Stimulated activated CD4-positive, alpha-beta T cell treated with anti-CD3 and anti-CD28 coated beads, Interleukin-12 subunit alpha, Interleukin-12 subunit beta, amount 100 ng/mL, for 48 hours (primary cell): ENCODE results near the gene RBM27.
"Not testable (repeated sequence)": the region's sequence is repeated elsewhere in the genome, so short reads cannot be mapped to it uniquely, and the experiment has no call there.

Experiments used
- DNase-seq, 3 donors: peaks; one replicate each; pipeline ENCODE4 v3.0.0-alpha.2; 2020; ENCODE audit warnings: low read depth in 2 of 3, low spot score in 1 of 3

Gene RBM27, protein sequence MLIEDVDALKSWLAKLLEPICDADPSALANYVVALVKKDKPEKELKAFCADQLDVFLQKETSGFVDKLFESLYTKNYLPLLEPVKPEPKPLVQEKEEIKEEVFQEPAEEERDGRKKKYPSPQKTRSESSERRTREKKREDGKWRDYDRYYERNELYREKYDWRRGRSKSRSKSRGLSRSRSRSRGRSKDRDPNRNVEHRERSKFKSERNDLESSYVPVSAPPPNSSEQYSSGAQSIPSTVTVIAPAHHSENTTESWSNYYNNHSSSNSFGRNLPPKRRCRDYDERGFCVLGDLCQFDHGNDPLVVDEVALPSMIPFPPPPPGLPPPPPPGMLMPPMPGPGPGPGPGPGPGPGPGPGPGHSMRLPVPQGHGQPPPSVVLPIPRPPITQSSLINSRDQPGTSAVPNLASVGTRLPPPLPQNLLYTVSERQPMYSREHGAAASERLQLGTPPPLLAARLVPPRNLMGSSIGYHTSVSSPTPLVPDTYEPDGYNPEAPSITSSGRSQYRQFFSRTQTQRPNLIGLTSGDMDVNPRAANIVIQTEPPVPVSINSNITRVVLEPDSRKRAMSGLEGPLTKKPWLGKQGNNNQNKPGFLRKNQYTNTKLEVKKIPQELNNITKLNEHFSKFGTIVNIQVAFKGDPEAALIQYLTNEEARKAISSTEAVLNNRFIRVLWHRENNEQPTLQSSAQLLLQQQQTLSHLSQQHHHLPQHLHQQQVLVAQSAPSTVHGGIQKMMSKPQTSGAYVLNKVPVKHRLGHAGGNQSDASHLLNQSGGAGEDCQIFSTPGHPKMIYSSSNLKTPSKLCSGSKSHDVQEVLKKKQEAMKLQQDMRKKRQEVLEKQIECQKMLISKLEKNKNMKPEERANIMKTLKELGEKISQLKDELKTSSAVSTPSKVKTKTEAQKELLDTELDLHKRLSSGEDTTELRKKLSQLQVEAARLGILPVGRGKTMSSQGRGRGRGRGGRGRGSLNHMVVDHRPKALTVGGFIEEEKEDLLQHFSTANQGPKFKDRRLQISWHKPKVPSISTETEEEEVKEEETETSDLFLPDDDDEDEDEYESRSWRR

DNA sequence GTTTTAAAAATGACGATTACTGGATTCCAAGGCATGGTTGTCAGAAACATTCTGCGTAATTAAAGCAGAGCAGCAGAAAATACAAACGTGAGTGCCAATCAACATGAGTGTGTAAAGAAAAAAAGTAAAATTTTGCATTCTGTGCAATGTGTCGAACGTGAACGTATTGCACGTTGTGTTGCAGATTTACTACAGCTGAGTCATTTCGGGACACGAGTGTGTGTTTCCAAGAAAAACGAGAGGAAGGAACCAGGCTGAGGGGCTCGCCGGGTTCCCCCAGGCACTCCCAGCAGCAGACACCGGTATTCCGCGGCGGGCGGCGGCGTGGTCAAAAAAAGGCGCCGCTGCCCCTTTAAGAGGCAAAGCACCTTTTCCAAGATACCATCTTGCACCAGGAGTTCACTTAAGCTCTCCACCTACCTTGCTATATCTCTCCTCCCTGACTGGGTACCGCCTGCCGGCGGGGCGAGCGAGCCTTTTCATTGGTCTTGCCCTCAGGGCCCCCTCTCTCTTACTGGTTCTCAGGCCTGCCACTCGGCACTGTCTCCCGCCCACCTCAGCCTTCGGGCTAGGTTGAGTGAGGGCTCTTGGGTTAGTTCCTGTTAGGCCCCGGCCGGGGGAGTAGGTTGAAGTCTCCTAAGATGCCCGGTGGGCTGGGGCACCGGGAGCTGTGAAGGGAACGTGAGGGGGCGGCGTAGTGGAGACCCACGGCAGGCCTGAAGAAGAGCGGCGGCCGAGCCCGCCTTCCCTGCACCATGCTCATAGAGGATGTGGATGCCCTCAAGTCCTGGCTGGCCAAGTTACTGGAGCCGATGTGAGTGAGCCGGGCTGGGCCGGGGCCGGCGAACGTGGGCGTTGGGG, at the start of gene RBM27:
Gene RBM27 (plus strand): TSS at position 595 of the 861 bp plus-strand sequence. CDS start 161 bp downstream, at position 756.
- peak; percentile 93 to 99 (median 97) for DNase-seq

DNA sequence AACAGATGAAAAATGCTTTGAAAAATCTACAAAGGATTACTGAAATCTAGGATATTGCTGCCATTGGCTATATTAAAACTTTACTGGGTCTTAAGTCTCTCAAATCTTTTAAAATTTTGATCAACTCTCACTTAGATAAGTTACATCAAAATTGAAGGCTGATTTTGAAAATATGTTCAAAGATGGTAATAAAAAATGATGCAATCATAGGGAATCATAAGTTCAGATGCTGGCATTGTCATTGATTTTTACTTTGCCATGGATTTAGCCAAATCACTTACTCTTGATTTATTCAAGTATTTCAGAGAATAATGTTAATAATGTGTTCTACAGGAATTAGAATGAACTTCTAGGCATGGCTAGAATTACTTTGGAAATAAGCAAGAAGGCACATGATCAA, 45.1 kb upstream of the RBM27 start:
- DNase-seq: no peak

DNA sequence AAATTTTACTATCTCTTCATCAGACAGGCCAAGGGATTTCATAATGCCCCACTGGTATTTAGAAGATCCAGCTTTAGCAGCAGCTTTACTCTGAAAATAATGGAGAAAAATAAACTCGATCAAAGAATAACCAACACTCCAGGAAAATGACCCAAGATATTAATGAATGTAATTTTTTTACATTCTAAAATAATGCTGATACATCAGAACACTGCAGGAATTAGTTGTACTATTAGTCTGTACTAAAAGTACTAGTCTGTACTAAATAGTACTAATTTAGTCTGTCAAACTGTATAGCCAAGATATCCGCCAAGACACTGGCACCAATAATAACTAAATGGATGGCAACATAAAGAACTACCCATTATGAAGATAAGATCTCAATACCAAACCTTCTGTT, 39.0 kb upstream of the RBM27 start:
- DNase-seq: no peak

DNA sequence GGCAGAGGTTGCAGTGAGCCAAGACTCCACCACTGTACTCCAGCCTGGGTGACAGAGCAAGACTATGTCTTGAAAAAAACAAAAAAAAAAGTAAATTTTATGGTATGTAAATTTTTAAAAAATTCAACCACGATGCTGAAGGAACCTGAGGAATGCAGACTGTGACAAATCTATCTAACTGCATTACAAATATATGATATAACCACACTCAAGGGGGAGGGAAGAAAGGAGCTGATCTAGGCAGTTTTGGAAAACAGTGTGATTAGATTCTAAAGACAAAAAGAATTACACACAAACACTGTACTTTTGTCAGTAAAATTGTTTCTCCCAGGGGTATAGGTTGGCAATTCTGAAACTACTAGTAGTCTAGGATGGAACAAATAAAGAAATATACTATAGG, 37.9 kb upstream of the RBM27 start:
- no peak for DNase-seq

DNA sequence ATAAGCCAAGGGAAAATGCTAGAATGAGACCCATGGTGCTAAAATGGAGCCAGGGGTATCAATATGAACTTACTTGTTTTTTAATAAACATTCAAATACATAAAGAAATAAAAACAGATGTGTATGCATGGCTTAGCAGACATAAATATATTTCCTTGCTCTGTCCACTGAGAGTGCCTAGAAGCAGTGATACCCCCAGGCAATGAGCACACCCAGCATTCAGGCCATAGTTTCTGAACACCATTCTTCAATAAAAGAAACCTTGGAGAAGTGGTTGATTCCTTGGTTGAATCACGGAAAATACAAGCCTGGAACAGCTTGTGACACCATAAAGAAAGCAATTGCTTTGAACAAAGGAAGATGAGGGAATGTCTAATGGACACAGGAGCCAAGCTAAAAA, 37.5 kb upstream of the RBM27 start:
- no peak for DNase-seq

DNA sequence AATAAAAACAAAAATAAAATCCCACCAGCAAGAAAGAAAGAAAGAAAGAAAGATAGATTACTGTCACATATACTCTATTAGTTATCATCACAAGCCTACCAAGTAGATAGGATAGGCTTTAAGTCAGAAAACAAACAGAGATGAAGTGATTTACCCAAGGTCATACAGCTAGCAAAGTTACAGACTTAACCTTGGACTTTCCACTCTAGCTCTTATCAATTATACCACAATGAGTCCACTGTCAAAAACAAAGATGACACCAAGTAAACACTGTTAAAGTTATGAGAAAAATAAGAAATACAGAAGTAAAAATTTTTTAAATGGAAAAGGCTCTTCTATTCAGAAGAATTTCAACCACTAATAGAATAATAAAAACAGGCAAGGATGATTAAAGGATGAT, 34.3 kb upstream of the RBM27 start:
- DNase-seq: no peak

DNA sequence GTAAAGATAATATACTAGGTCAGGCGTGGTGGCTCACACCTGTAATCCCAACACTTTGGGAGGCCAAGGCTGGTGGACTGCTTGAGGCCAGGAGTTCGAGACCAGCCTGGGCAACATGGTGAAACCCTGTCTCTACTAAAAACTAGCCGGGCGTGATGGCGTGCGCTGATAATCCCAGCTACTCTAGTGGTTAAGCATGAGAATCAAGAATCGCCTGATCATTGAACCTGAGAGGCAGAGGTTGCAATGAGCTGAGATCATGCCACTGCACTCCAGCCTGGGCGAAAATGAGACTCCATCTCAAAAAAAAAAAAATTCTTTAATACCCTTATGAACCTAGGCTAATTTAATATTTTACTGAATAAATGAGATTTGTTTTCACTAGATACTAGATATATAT, 30.4 kb upstream of the RBM27 start:
- not testable (repeated sequence) for DNase-seq

DNA sequence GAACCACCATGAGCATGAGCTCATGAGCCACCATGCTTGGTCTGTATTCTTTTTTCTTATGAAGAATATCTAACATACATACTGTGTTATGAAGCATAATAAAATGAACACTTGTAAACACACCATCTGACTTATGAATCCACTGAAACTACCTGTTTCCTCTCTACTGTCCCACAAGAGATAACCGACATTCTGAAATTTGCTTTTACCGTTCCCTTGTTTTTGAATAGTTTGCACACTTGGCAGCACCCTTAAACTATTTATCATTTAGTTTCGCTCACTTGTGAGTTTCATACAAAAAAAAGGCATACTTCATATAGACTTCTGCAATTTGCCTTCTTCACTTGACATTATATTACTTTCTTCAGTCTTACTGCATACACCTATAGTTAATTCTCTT, 29.8 kb upstream of the RBM27 start:
- DNase-seq: no peak

DNA sequence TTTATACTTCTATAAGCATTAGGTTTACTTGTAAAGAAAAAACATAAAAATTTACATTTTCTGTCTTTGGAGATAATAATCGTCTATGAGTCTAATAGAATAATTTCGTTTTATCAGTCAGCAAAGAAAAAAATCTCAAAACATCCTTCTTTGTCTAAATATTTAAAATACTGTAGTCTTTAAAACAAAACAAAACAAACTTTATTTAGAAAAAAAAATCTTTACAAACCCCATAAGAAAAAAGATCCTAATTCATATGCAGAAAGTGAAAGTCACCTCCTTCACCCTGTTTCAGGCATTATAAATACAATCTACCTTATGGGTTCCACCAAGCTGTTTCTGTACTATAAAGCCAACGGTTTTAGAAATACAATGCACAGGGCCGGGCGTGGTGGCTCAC, 26.6 kb upstream of the RBM27 start:
- DNase-seq: no peak

DNA sequence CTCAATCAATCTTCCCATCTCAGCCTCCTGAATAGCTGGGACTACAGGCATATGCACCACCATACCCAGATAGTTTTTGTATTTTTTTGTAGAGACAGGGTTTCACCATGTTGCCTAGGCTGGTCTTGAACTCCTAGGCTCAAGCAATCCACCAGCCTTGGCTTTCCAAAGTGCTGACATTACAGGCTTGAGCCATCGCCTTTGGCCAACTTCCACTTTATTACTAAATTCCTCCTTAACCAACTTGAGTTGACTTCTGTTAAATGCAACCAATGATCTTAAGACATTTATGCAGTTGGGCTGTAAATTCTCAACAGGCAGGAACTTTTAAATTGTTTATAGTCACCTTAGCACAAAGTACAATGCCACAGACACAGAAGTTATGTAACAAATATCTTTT, 23.7 kb upstream of the RBM27 start:
- DNase-seq: no peak

DNA sequence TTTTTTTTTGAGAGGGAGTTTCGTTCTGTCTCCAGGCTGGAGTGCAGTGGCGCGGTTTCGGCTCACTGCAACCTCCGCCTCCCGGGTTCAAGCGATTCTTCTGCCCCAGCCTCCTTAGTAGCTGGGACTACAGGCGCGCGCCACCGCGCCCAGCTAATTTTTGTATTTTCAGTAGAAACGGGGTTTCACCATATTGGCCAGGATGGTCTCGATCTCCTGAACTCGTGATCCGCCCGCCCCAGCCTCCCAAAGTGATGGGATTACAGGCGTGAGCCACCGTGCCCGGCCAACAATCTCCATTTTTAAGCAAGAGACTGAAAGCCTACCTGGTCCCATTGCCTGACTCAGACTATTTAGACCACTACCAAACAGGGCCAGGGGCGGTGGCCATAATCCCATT, 20.0 kb upstream of the RBM27 start:
- DNase-seq: not testable (repeated sequence)

DNA sequence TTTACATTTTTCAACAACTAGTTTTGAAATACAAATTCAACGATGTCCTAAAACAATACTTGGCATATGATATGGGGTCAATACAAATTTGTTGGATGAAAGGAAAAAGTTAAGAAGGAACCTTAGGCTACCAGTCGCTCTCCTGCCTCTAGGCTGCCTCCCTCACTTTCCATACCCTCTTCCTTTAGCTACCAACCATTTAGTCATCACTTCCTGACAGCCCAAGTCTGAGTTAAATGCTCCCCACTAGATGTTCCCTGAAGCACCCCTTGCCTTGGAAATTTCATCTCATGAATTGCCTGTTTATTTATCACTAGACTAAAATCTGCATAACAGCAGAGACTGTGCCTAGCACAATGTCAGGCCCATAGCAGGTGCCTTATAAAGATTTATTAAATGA, 18.2 kb upstream of the RBM27 start:
- DNase-seq: no peak

DNA sequence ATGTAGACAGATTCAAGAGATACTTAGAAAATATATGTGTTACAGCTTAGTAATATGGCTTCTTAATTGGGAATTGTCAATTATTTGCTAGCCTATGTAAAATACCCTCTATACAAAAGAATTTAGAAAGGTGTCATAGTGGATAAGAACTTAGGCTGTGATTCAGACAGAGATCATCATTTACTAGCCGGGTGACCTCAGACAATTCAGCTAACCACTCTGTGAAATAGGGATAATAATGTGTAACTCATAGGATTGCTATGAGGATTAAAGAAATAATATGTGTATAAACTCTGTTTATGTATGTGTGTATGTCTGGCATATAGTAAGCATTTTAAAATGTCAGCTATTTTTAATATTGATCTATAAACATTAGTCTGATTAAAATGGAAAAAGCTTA, 15.0 kb upstream of the RBM27 start:
- no peak for DNase-seq

DNA sequence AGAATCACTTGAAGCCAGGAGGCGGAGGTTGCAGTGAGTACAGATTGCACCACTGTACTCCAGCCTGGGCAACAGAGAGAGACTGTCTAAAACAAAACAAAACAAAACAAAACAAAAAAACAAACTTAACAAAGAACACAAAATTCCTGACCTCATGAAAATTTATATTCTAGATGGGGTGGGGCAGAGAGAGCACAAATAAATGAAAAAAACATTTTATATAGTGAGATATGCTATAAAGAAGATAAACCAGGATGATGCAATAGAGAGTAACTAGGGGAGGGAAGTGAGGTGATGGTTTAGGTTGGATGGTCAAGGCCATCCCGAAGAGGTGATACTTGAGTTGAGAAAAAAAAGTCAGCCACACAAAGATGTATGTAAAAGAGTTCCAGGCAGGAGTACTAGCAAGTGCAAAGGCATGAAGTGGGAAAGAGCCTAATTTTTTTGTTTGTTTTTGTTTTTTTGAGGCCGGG, 10.8 kb upstream of the RBM27 start:
- DNase-seq: no peak

DNA sequence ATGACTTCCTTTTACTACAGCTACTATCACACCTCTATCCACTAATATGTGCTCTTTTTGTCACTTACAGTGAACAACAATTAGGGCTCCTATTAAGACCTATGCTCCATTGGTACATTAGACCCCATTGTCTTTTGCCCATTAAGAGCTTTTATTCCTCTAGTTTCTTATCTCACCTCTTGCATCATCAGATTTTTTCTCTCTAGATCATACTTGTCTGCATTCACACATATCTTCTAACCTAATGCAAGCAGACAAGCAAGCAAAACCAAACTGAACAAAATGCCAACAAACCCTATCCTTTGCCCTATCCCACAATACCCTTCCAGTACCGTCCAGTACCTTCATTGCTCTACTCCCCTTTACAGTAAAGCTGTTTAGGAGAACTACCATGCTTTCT, 10.1 kb upstream of the RBM27 start:
- DNase-seq: no peak

DNA sequence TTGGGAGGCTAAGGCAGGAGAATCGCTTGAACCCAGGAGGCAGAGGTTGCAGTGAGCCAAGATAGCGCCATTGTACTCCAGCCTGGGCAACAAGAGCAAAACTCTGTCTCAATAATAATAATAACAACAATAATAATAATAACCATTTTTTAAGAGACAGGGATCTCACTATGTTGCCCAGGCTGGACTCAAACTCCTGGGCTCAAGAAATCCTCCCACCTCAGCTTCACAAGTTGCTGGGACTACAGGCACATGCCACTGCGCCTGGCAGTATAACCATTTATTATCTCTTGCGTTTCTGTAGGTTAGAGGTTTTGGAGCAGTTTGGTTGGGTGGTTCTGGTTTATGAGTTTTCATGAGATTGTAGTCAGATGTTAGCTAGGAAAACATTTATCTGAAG, 8.4 kb upstream of the RBM27 start:
- not testable (repeated sequence) for DNase-seq

DNA sequence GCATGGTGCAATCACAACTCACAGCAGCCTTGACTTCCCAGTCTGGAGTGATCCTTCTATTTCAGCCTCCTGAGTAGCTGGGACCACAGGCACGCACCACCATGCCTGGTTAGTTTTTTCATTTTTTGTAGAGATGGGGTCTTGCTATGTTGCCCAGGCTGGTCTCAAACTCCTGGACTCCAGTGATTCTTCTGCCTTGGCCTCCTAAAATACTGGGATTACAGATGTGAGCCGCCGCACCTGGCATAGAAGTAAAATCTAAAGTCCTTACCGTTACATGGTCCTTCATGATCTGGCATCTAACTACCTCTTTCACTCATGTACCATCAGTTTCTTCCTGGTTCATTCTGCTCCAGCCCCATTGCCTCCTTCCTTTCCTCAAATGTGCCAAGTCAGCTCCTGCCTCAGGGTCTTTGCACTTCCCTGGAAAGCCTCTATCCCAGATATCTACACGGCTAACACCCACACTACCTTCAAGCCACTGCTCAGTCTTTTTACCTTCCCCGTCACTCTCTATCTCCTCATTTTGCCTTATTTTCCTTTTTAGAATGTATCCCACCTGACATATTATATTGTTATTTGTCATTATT, 6.9 kb upstream of the RBM27 start:
- DNase-seq: no peak

DNA sequence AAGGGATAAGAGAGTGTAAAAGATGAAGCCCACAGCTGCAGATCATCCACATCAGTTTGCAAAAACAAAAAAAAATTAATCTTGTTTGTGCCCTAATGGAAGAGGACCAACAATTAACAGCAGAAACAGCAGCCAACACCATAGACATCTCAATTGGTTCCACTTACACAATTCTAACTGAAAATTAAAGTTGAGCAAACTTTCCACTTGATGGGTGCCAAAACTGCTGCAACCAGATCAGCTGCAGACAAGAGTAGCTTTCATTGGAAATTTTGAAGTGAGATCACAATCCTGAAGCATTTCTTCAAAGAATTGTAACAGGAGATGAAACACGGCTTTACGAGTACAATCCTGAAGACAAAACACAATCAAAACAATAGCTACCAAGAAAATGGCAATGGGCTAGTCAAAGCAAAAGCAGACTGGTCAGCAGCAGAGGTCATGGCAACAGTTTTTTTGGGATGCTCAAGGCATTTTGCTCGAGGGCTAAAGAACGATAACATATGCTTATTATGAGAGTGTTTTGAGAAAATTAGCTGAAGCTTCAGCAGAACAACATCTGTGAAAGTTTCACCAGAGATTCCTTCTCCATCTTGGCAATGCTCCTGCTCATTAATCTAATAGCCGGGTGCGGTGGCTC, 4.1 kb upstream of the RBM27 start:
- no peak for DNase-seq

DNA sequence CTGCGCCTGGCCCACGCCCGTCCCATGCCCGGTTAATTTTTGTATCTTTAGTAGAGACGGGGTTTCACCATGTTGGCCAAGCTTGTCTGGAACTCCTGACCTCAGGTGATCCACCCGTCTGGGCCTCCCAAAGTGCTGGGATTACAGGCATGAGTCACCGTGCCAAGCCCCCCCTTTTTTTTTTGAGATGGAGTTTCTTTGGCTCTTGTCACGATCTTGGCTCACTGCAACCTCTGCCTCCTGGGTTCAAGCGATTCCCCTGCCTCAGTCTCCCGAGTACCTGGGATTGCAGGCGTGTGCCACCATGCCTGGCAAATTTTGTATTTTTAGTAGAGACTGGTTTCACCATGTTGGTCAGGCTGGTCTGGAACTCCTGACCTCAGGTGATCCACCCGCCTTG, 1.6 kb upstream of the RBM27 start:
- DNase-seq: not testable (repeated sequence)

DNA sequence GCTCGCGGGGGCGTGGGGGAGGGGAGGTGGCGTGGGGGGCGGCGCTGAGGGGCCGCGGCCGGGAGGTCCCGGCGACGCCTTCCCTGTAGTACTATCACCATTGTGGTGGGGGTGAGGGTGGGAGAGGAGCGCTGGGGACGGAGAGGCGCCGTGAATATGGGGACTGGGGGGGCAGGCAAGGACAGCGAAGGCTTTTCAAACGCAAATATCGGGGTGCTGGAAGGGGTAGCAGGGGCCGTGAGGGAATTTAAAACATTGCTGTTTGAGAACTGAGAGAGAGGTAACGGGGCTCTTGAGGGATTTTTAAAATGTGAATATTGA, 427 bp downstream of the RBM27 start:
- DNase-seq: no peak
